Heart left ventricle (tissue), 13 donors: ENCODE results near the gene NPFFR1.

Experiments used
- POLR2A ChIP-seq, 2 donors: fragments of 450-650 bp; IDR thresholded peaks; one replicate each; pipeline ENCODE4 v1.6.1; 2017; ENCODE audit warnings: antibody characterized with exemption in 2 of 2, mild to moderate bottlenecking in 2 of 2, moderate library complexity in 2 of 2
- TF ChIP-seq, protein P1 (sequence below), 12 donors: fragments of 200-600 bp; sonication (generic) in 4 of 12; IDR thresholded peaks; one replicate each; pipeline versions ENCODE4 v1.5.0 to v1.8.0; 2018 to 2022; ENCODE audit warnings: antibody characterized with exemption in 12 of 12, mild to moderate bottlenecking in 5 of 12
- donor health status: ischemic (EF 13 %, LVEDD 7.1; RV severe dilation, severe dysfunction).
- donor health status: DM: no; HTN: yes; CAD: no.
- donor health status: DM: no; HTN: no; CAD: no.
- donor health status: ischemic (EF 25% LVEDD 6.9; RV normal size, moderate dysfunction).
- donor health status: ischemic (EF 25% LVEDD 5.7; RV mildly dilated, moderate dysfunction).
- donor health status: ischemic (EF 35%, LVEDD 5.7; RV mildly dilated, moderate dysfunction).
- donor health status: nonischemic (EF 11% LVEDD 7.7; RV severe dilation, severe dysfunction).
- donor health status: DM: yes; HTN: yes; CAD: no.
- donor health status: PGD.
- donor health status: ischemic (EF 29% LVEDD 5.4; RV normal size, mild dysfunction).
- donor health status: nonischemic (EF 23%, LVEDD 6.1; RV moderate dilation, normal function).

DNA sequence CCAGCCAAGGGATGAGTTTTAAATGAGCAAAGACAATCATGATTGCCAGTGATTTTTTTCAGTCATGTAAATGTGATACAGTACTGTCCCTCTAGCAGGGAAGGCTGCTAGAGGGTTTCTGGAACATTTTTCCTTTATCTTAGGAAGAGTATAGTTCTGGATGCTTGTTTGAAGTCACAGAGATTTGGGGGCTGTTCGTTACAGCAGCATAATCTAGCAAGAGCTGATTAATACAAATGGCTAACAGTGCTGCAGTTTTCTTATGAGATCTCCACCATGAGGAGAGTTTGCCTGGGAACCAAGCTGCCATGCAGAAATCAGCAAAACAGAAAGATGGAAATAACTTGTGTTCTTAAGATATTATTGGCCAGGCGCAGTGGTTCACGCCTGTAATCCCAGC, 42.7 kb downstream of the NPFFR1 start:
- TF ChIP-seq, protein P1, sequence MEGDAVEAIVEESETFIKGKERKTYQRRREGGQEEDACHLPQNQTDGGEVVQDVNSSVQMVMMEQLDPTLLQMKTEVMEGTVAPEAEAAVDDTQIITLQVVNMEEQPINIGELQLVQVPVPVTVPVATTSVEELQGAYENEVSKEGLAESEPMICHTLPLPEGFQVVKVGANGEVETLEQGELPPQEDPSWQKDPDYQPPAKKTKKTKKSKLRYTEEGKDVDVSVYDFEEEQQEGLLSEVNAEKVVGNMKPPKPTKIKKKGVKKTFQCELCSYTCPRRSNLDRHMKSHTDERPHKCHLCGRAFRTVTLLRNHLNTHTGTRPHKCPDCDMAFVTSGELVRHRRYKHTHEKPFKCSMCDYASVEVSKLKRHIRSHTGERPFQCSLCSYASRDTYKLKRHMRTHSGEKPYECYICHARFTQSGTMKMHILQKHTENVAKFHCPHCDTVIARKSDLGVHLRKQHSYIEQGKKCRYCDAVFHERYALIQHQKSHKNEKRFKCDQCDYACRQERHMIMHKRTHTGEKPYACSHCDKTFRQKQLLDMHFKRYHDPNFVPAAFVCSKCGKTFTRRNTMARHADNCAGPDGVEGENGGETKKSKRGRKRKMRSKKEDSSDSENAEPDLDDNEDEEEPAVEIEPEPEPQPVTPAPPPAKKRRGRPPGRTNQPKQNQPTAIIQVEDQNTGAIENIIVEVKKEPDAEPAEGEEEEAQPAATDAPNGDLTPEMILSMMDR (IDR thresholded peaks at IDR 0.05), result no peak
- TF ChIP-seq POLR2A (IDR thresholded peaks at IDR 0.05), result no peak
